Peyer's patch (tissue), 4 donors: ENCODE measurements around the gene OMP.

Experiments used
- CTCF ChIP-seq, 6 experiments: fragments of 450-650 bp in 4 of 6; fragments of 200-600 bp in 2 of 6; sonication (generic) in 1 of 6; IDR thresholded peaks; one replicate each; pipeline ENCODE4 v1.5.1; 2017 to 2019; ENCODE audit warnings: antibody characterized with exemption in 6 of 6, mild to moderate bottlenecking in 3 of 6, moderate library complexity in 1 of 6
- POLR2A ChIP-seq, 2 donors: fragments of 450-650 bp; IDR thresholded peaks; one replicate each; pipeline ENCODE4 v1.5.1; 2017; ENCODE audit warnings: antibody characterized with exemption in 2 of 2, mild to moderate bottlenecking in 2 of 2, moderate library complexity in 2 of 2

- no peak for TF ChIP-seq POLR2A (IDR thresholded peaks at IDR 0.05)
- TF ChIP-seq CTCF (IDR thresholded peaks at IDR 0.05): no peak
Observed at GRCh38 chr11:77135069-77135468, 32.4 kb downstream of the OMP start.
